ENCODE measurements around the gene EIF5. TPM values are rescaled to one million over a fixed set of nuclear protein-coding genes. Genes with fewer than 3 reads are reported as not detected.

The EIF5 gene
- total and polyA plus RNA-seq, 2 of the 8 experiments (the other 6 are each of a cell fraction or from before 2014, with no cell fraction given), result 179 to 323 TPM

- Histone ChIP-seq H3K4me1 (replicated peaks in 1 of 4; ENCODE audit: control insufficient read depth in 3 of 4, insufficient read depth in 4 of 4, low read length in 3 of 4) (peaks cover 0 to 4% (median 0%) of the 10 kb centered on the region in 4 experiments; a peak in 1 of 7 replicates), H3K36me3 (ENCODE audit: control insufficient read depth in 2 of 4, insufficient read depth in 4 of 4, low read length in 3 of 4) (no peaks in the 10 kb centered on the region), H2BK12ac (ENCODE audit: low read depth, low read length) (no peak overlapping the region), H4K91ac (replicated peaks; ENCODE audit: insufficient read length, low read length) (no peak overlapping the region), H2AFZ (ENCODE audit: low read length) (no peak overlapping the region), H3K79me2 (ENCODE audit: control insufficient read depth in 1 of 2, insufficient read depth in 2 of 2, low read length in 2 of 2) (peaks cover 36 to 93% of the 10 kb centered on the region in 2 experiments), H2BK20ac (ENCODE audit: low read length) (no peak overlapping the region), H3K27ac (ENCODE audit: low read depth, low read length) (no peak overlapping the region), H4K20me1 (replicated peaks in 1 of 2; ENCODE audit: control insufficient read depth in 1 of 2, insufficient read depth in 2 of 2, low read length in 2 of 2) (peaks cover 20 to 37% of the 10 kb centered on the region in 2 experiments), H3K14ac (ENCODE audit: insufficient read length) (no peak overlapping the region), H2BK15ac (ENCODE audit: low read length) (no peak overlapping the region), H3K56ac (replicated peaks; ENCODE audit: insufficient read length, low read depth, low read length) (no peak overlapping the region), H3K23me2 (ENCODE audit: low read depth, low read length) (peaks cover 5% of the 10 kb centered on the region), H2BK120ac (replicated peaks; ENCODE audit: low read depth, low read length) (no peak overlapping the region), H3K27me3 (replicated peaks in 1 of 4; ENCODE audit: control insufficient read depth in 3 of 4, extremely low read depth in 1 of 4, insufficient read depth in 3 of 4, low read length in 3 of 4) (no peaks in the 10 kb centered on the region), H3K23ac (ENCODE audit: insufficient read length) (no peak overlapping the region), H3K9me3 (ENCODE audit: insufficient read depth in 2 of 2, low read depth in 1 of 2, low read length in 1 of 2) (no peaks in the 10 kb centered on the region), H3K18ac (ENCODE audit: extremely low read depth, low read length) (no peak overlapping the region), H2AK5ac (ENCODE audit: low read depth, low read length) (no peak overlapping the region), H3K79me1 (ENCODE audit: low read depth, low read length) (peaks cover 3% of the 10 kb centered on the region), H2BK5ac (ENCODE audit: low read depth, low read length) (no peak overlapping the region), H3K4me3 (ENCODE audit: extremely low read depth in 1 of 4, insufficient read depth in 2 of 4, low read depth in 3 of 4, low read length in 4 of 4) (no peak overlapping the region), H3K4ac (replicated peaks; ENCODE audit: insufficient read length, low read depth, low read length) (no peak overlapping the region), H4K8ac (ENCODE audit: extremely low read depth, insufficient read depth, low read length) (no peak overlapping the region), H4K5ac (ENCODE audit: insufficient read length, low read depth, low read length) (no peak overlapping the region), H3K4me2 (ENCODE audit: insufficient read depth in 1 of 2, low read depth in 2 of 2, low read length in 2 of 2) (no peak overlapping the region), H3K9ac (replicated peaks in 1 of 4; ENCODE audit: extremely low read depth in 1 of 4, low read depth in 3 of 4, low read length in 3 of 4) (no peak overlapping the region)
- FAIRE-seq (no peak), DNase-seq (ENCODE audit: low read depth in 1 of 2, low spot score in 2 of 2) (no peak)
- POLR2A ChIA-PET (ENCODE audit: partially characterized antibody), result interaction anchor here (0.6 to 3.9 kb wide), 6 partner anchors 46 to 69 kb away, joined by 3 to 26 read pairs (median 4); partner anchors contain the start of gene EIF5
- CTCF ChIA-PET (ENCODE audit: partially characterized antibody), result interaction anchor here (0.6 to 6.5 kb wide), 44 partner anchors 8 to 425 kb away, joined by 3 to 35 read pairs (median 5); no protein-coding TSS in a partner anchor
- whole genome bisulfite sequencing, 2 experiments (ENCODE audit: extremely low coverage in 1 of 2, insufficient coverage in 1 of 2, insufficient read length in 1 of 2, insufficient replicate concordance in 2 of 2, low coverage in 1 of 2, low lambda C conversion rate in 2 of 2, missing lambda C conversion rate in 1 of 2), result 85% methylated on average over 4 of the region's 4 CpGs; no CpG with 5 or more reads in 1 of the 2 experiments
- no peak for TF ChIP-seq TBP (IDR thresholded peaks at IDR 0.05; ENCODE audit: low read depth, low read length)
- no peak for TF ChIP-seq BCL11A (IDR thresholded peaks at IDR 0.05; ENCODE audit: low read depth in 2 of 2, low read length in 2 of 2)
- TF ChIP-seq SUZ12 (IDR thresholded peaks at IDR 0.05; ENCODE audit: low read length), result no peak
- TF ChIP-seq GTF2F1 (IDR thresholded peaks at IDR 0.05; ENCODE audit: borderline replicate concordance, low read depth, low read length), result no peak
- TF ChIP-seq, protein P1, sequence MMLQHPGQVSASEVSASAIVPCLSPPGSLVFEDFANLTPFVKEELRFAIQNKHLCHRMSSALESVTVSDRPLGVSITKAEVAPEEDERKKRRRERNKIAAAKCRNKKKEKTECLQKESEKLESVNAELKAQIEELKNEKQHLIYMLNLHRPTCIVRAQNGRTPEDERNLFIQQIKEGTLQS (IDR thresholded peaks at IDR 0.05; ENCODE audit: insufficient read depth, low read depth, low read length), result no peak
- no peak for TF ChIP-seq CREB1 (IDR thresholded peaks at IDR 0.05)
- no peak for TF ChIP-seq BACH1 (IDR thresholded peaks at IDR 0.05; ENCODE audit: low read length)
- TF ChIP-seq GABPA (IDR thresholded peaks at IDR 0.05; ENCODE audit: borderline replicate concordance, insufficient read depth, low read length), result no peak
- TF ChIP-seq POLR2AphosphoS5 (IDR thresholded peaks at IDR 0.05; ENCODE audit: low read depth, low read length), result no peak
- no peak for TF ChIP-seq NANOG (IDR thresholded peaks at IDR 0.05; ENCODE audit: insufficient read depth, low read depth, low read length, poor library complexity, severe bottlenecking)
- no peak for TF ChIP-seq RAD21 (IDR thresholded peaks at IDR 0.05 in 1 of 2, conservative IDR thresholded peaks at IDR 0.05 in 1 of 2; ENCODE audit: low read depth in 2 of 2, low read length in 2 of 2)
- no peak for TF ChIP-seq SP4 (IDR thresholded peaks at IDR 0.05; ENCODE audit: low read length)
- no peak for TF ChIP-seq CBX8 (IDR thresholded peaks at IDR 0.05; ENCODE audit: borderline replicate concordance, low read depth, low read length)
- TF ChIP-seq POLR2A (IDR thresholded peaks at IDR 0.05; ENCODE audit: control extremely low read depth in 1 of 2, low read depth in 2 of 2, low read length in 2 of 2), result no peak
- TF ChIP-seq JUND (IDR thresholded peaks at IDR 0.05; ENCODE audit: low read length), result no peak
These were observed 56.6 kb downstream of the EIF5 start for GRCh38 chr14:103390605-103391004.
